Neuronal stem cell (in vitro differentiated cells): ENCODE measurements around the gene SELENOT.

Experiments
- DNase-seq: peaks from one replicate; pipeline ENCODE4 v3.0.0-alpha.2; 2013; ENCODE audit warnings: low spot score
- H2AFZ ChIP-seq: one replicate; pipeline ENCODE4 v1.6.1; 2013; ENCODE audit warnings: mild to moderate bottlenecking, low read length, inconsistent platforms
- H2AK5ac ChIP-seq: 2 replicates; pipeline ENCODE4 v1.6.1; 2013; ENCODE audit warnings: low read depth, mild to moderate bottlenecking, inconsistent platforms, low read length, moderate library complexity, mixed read lengths
- H2BK120ac ChIP-seq: 2 replicates; pipeline ENCODE4 v1.6.1; 2013; ENCODE audit warnings: low read depth, mild to moderate bottlenecking, inconsistent platforms, low read length, moderate library complexity, mixed read lengths
- H2BK12ac ChIP-seq: one replicate; pipeline ENCODE4 v1.6.1; 2013; ENCODE audit warnings: low read length, inconsistent platforms
- H2BK15ac ChIP-seq: 2 replicates; pipeline ENCODE4 v1.6.1; 2013; ENCODE audit warnings: mild to moderate bottlenecking, low read length, inconsistent platforms, mixed read lengths
- H2BK5ac ChIP-seq: one replicate; pipeline ENCODE4 v1.6.1; 2013; ENCODE audit warnings: inconsistent platforms, mild to moderate bottlenecking, low read length, moderate library complexity
- H3K14ac ChIP-seq: one replicate; pipeline ENCODE4 v1.6.1; 2013; ENCODE audit warnings: low read length, inconsistent platforms
- H3K18ac ChIP-seq: 2 replicates; pipeline ENCODE4 v1.6.1; 2013; ENCODE audit warnings: low read length, inconsistent platforms
- H3K23ac ChIP-seq: 2 replicates; pipeline ENCODE4 v1.6.1; 2013; ENCODE audit warnings: low read depth, mild to moderate bottlenecking, mixed read lengths, low read length, inconsistent platforms; ENCODE audit not compliant: poor library complexity
- H3K27ac ChIP-seq: replicated peaks from 3 replicates; pipeline ENCODE4 v1.5.1; 2013; ENCODE audit warnings: low read length, inconsistent platforms
- H3K27me3 ChIP-seq, 3 experiments: 2 replicates each; pipeline ENCODE4 v1.6.1; 2013; ENCODE audit warnings: low read length in 3 of 3, mild to moderate bottlenecking in 2 of 3, inconsistent platforms in 1 of 3, low read depth in 1 of 3, mixed read lengths in 1 of 3, moderate library complexity in 1 of 3; ENCODE audit not compliant: control insufficient read depth in 3 of 3, insufficient read depth in 3 of 3
- H3K36me3 ChIP-seq, 2 donors: replicated peaks in 1 of 2; 2 replicates each; pipeline ENCODE4 v1.6.1; 2013; ENCODE audit warnings: low read length in 2 of 2; ENCODE audit not compliant: control insufficient read depth in 2 of 2, insufficient read depth in 2 of 2
- H3K4ac ChIP-seq: 2 replicates; pipeline ENCODE4 v1.6.1; 2013; ENCODE audit warnings: inconsistent platforms, mild to moderate bottlenecking, low read length, moderate library complexity
- H3K4me1 ChIP-seq, 2 donors: 1 replicate in 1 of 2; 2 replicates in 1 of 2; pipeline ENCODE4 v1.6.1; 2013; ENCODE audit warnings: low read length in 2 of 2, low read depth in 1 of 2; ENCODE audit not compliant: control insufficient read depth in 2 of 2, insufficient read depth in 1 of 2
- H3K4me2 ChIP-seq: one replicate; pipeline ENCODE4 v1.6.1; 2013; ENCODE audit warnings: mild to moderate bottlenecking, low read length, inconsistent platforms; ENCODE audit not compliant: insufficient read depth, poor library complexity, severe bottlenecking
- H3K4me3 ChIP-seq, 2 donors: 2 replicates each; pipeline ENCODE4 v1.5.1; 2013; ENCODE audit warnings: low read length in 2 of 2, mild to moderate bottlenecking in 2 of 2, inconsistent platforms in 1 of 2, moderate library complexity in 1 of 2
- H3K79me1 ChIP-seq: one replicate; pipeline ENCODE4 v1.6.1; 2013; ENCODE audit warnings: low read depth, mild to moderate bottlenecking, inconsistent platforms, low read length, moderate library complexity
- H3K9ac ChIP-seq: one replicate; pipeline ENCODE4 v1.6.1; 2013; ENCODE audit warnings: mild to moderate bottlenecking, low read depth, low read length, inconsistent platforms; ENCODE audit not compliant: poor library complexity
- H3K9me3 ChIP-seq, 2 donors: replicated peaks in 1 of 2; 2 replicates each; pipeline versions ENCODE3 to v1.6.1; 2013; ENCODE audit warnings: low read length in 2 of 2, mild to moderate bottlenecking in 2 of 2, inconsistent platforms in 1 of 2, low read depth in 1 of 2, mixed read lengths in 1 of 2, moderate library complexity in 1 of 2; ENCODE audit not compliant: control insufficient read depth in 2 of 2, insufficient read depth in 1 of 2
- H4K8ac ChIP-seq: one replicate; pipeline ENCODE4 v1.6.1; 2013; ENCODE audit warnings: low read depth, mild to moderate bottlenecking, inconsistent platforms, low read length, moderate library complexity
- H4K91ac ChIP-seq: one replicate; pipeline ENCODE4 v1.6.1; 2013; ENCODE audit warnings: low read length, low read depth, mild to moderate bottlenecking, inconsistent platforms; ENCODE audit not compliant: poor library complexity

SELENOT gene

GRCh38 chr3:150675587-150675986 is 72.5 kb downstream of the SELENOT start:
- Histone ChIP-seq H2BK12ac (no peak overlapping the region), H3K27me3 (no peaks in the 10 kb centered on the region), H2AFZ (no peak overlapping the region), H3K23ac (no peak overlapping the region), H3K14ac (no peak overlapping the region), H4K8ac (no peak overlapping the region), H3K79me1 (no peaks in the 10 kb centered on the region), H3K4me1 (no peaks in the 10 kb centered on the region), H2AK5ac (no peak overlapping the region), H3K18ac (no peak overlapping the region), H4K91ac (no peak overlapping the region), H2BK5ac (no peak overlapping the region), H3K9me3 (no peaks in the 10 kb centered on the region), H3K9ac (no peak overlapping the region), H3K4me3 (no peak overlapping the region), H3K4ac (no peak overlapping the region), H3K36me3 (no peaks in the 10 kb centered on the region), H3K27ac (no peak overlapping the region), H2BK120ac (no peak overlapping the region), H3K4me2 (no peak overlapping the region), H2BK15ac (no peak overlapping the region)
- DNase-seq: no peak
